Activated CD8-positive, alpha-beta memory T cell treated with anti-CD3 and anti-CD28 coated beads for 36 hours (primary cell): Measurements from ENCODE around the gene THADA. TPM values are rescaled to one million over a fixed set of nuclear protein-coding genes. Genes with fewer than 3 reads are reported as not detected.

Source experiments
- CTCF ChIA-PET: fragments of 350-600 bp; sonication (Branson Sonifier 250); formaldehyde crosslinking; loops from one replicate; lab custom pipeline; 2021; ENCODE audit warnings: antibody characterized with exemption; lab: Charles Lee
- POLR2A ChIA-PET: fragments of 350-600 bp; sonication (Branson Sonifier 250); formaldehyde crosslinking; loops from one replicate; lab custom pipeline; 2021; ENCODE audit warnings: antibody characterized with exemption; lab: Charles Lee
- total RNA-seq, 2 experiments: library from RNA; stranded (reverse); gene quantifications; one replicate each; pipeline ENCODE4 v1.2.3, GENCODE V29; 2021

THADA gene
- total RNA-seq, 2 experiments from 2014 or later, result 52.7 to 54.2 TPM

- ChIA-PET POLR2A (no interaction called here), CTCF (interaction anchor here (0.7 kb wide), 1 partner anchor 168 kb away, joined by 5 read pairs; no protein-coding TSS in a partner anchor)
Observed at GRCh38 chr2:43437363-43437762, 158.5 kb downstream of the THADA start.

GRCh38 chr2:43436431-43436830 is 159.4 kb downstream of the THADA start:
- POLR2A ChIA-PET, result interaction anchor here (0.5 kb wide), 1 partner anchor 207 kb away, joined by 4 read pairs; no protein-coding TSS in a partner anchor
- CTCF ChIA-PET, result no interaction called here

- CTCF ChIA-PET, result no interaction called here
Observed at GRCh38 chr2:43435746-43436145, 160.1 kb downstream of the THADA start.

GRCh38 chr2:43430489-43430888 is 165.3 kb downstream of the THADA start:
- POLR2A ChIA-PET, result no interaction called here
- CTCF ChIA-PET, result no interaction called here

More at GRCh38 chr2:43435746-43436145, 160.1 kb downstream of the THADA start:
- POLR2A ChIA-PET, result no interaction called here

GRCh38 chr2:43429369-43429768 is 166.5 kb downstream of the THADA start:
- ChIA-PET CTCF (interaction anchor here (0.6 kb wide), 1 partner anchor 288 kb away, joined by 3 read pairs; no protein-coding TSS in a partner anchor), POLR2A (no interaction called here)

- CTCF ChIA-PET, result no interaction called here
- POLR2A ChIA-PET, result interaction anchor here (1.2 kb wide), 1 partner anchor 133 kb away, joined by 3 read pairs; no protein-coding TSS in a partner anchor
Observed at GRCh38 chr2:43427032-43427424, 168.8 kb downstream of the THADA start.

- CTCF ChIA-PET, result no interaction called here
- POLR2A ChIA-PET, result interaction anchor here (1.2 to 1.3 kb wide), 2 partner anchors 40 to 132 kb away, joined by 3 read pairs; no protein-coding TSS in a partner anchor
Observed at GRCh38 chr2:43426305-43427031, 169.4 kb downstream of the THADA start.

- CTCF ChIA-PET, result no interaction called here
- POLR2A ChIA-PET, result interaction anchor here (1.3 kb wide), 1 partner anchor 39 kb away, joined by 3 read pairs; no protein-coding TSS in a partner anchor
Observed at GRCh38 chr2:43425659-43426058, 170.2 kb downstream of the THADA start.

- CTCF ChIA-PET, result interaction anchor here (0.5 kb wide), 1 partner anchor 282 kb away, joined by 3 read pairs; no protein-coding TSS in a partner anchor
- POLR2A ChIA-PET, result interaction anchor here (1.3 kb wide), 1 partner anchor 38 kb away, joined by 3 read pairs; no protein-coding TSS in a partner anchor
Observed at GRCh38 chr2:43424262-43425207, 171.3 kb downstream of the THADA start.

- CTCF ChIA-PET, result no interaction called here
- POLR2A ChIA-PET, result no interaction called here
Observed at GRCh38 chr2:43423941-43424261, 171.9 kb downstream of the THADA start.

- CTCF ChIA-PET, result no interaction called here
- POLR2A ChIA-PET, result no interaction called here
Observed at GRCh38 chr2:43421194-43421593, 174.6 kb downstream of the THADA start.

GRCh38 chr2:43420389-43420801 is 175.4 kb downstream of the THADA start:
- POLR2A ChIA-PET, result interaction anchor here (0.6 kb wide), 2 partner anchors 110 to 602 kb away, joined by 3 to 7 read pairs; no protein-coding TSS in a partner anchor
- CTCF ChIA-PET, result no interaction called here

GRCh38 chr2:43419876-43420275 is 176.0 kb downstream of the THADA start:
- CTCF ChIA-PET, result no interaction called here

GRCh38 chr2:43419243-43419642 is 176.6 kb downstream of the THADA start:
- CTCF ChIA-PET, result no interaction called here
- POLR2A ChIA-PET, result no interaction called here

More at GRCh38 chr2:43419876-43420275, 176.0 kb downstream of the THADA start:
- POLR2A ChIA-PET, result interaction anchor here (0.6 kb wide), 2 partner anchors 109 to 602 kb away, joined by 3 to 7 read pairs; no protein-coding TSS in a partner anchor

GRCh38 chr2:43418680-43419079 is 177.2 kb downstream of the THADA start:
- ChIA-PET POLR2A (no interaction called here), CTCF (no interaction called here)

- CTCF ChIA-PET, result no interaction called here
- POLR2A ChIA-PET, result no interaction called here
Observed at GRCh38 chr2:43417300-43417699, 178.5 kb downstream of the THADA start.

- CTCF ChIA-PET, result no interaction called here
Observed at GRCh38 chr2:43415592-43415991, 180.2 kb downstream of the THADA start.

GRCh38 chr2:43414586-43415135 is 181.2 kb downstream of the THADA start:
- POLR2A ChIA-PET, result no interaction called here
- CTCF ChIA-PET, result interaction anchor here (0.5 kb wide), 1 partner anchor 185 kb away, joined by 3 read pairs; no protein-coding TSS in a partner anchor

More at GRCh38 chr2:43415592-43415991, 180.2 kb downstream of the THADA start:
- POLR2A ChIA-PET, result no interaction called here

- POLR2A ChIA-PET, result no interaction called here
- CTCF ChIA-PET, result no interaction called here
Observed at GRCh38 chr2:43414033-43414432, 181.8 kb downstream of the THADA start.
